Esophagus muscularis mucosa (tissue), 4 donors: ENCODE results near the gene USPL1.

Experiments used
- CTCF ChIP-seq, 3 experiments: fragments of 200-600 bp in 2 of 3; fragments of 450-650 bp in 1 of 3; sonication (generic) in 2 of 3; IDR thresholded peaks; one replicate each; pipeline ENCODE4 v1.5.1; 2017 to 2019; ENCODE audit warnings: antibody characterized with exemption in 3 of 3, mild to moderate bottlenecking in 2 of 3, moderate library complexity in 1 of 3
- EP300 ChIP-seq: sonication (generic); formaldehyde crosslinking; IDR thresholded peaks from one replicate; pipeline ENCODE4 v1.6.1; 2017; ENCODE audit warnings: antibody characterized with exemption
- POLR2A ChIP-seq: fragments of 450-650 bp; IDR thresholded peaks from one replicate; pipeline ENCODE4 v1.6.1; 2017; ENCODE audit warnings: antibody characterized with exemption, moderate library complexity, mild to moderate bottlenecking, low read depth
- POLR2AphosphoS5 ChIP-seq, 2 donors: sonication (generic); formaldehyde crosslinking; IDR thresholded peaks; one replicate each; pipeline ENCODE4 v1.6.1; 2017; ENCODE audit warnings: antibody characterized with exemption in 2 of 2

GRCh38 chr13:30601836-30602235 lies 15.9 kb upstream of the USPL1 start:
- TF ChIP-seq CTCF (IDR thresholded peaks at IDR 0.05) = no peak
- no peak for TF ChIP-seq EP300
- no peak for TF ChIP-seq POLR2AphosphoS5 (IDR thresholded peaks at IDR 0.05)
- no peak for TF ChIP-seq POLR2A
